GM21526 (cell line): ENCODE results near the gene RNF40.
"Not testable (repeated sequence)": the region's sequence is repeated elsewhere in the genome, so short reads cannot be mapped to it uniquely, and the experiment has no call there.

ENCODE experiments used
- ATAC-seq: cut with Tn5 transposase; IDR thresholded peaks from one replicate; pipeline ENCODE4 v1.9.1; 2021; ENCODE audit warnings: moderate library complexity; ENCODE audit not compliant: unreplicated experiment, low FRiP score

Gene RNF40

GRCh38 chr16:30780021-30780420, 17.9 kb downstream of the RNF40 start:
- no peak for ATAC-seq

GRCh38 chr16:30780549-30780948, 18.4 kb downstream of the RNF40 start:
- no peak for ATAC-seq

GRCh38 chr16:30782486-30783279, 20.6 kb downstream of the RNF40 start:
- no peak for ATAC-seq

GRCh38 chr16:30783280-30784109, 21.4 kb downstream of the RNF40 start:
- ATAC-seq = no peak

GRCh38 chr16:30784215-30784614, 22.1 kb downstream of the RNF40 start:
- ATAC-seq = no peak

- ATAC-seq = no peak
These were observed 23.3 kb downstream of the RNF40 start for GRCh38 chr16:30785126-30786106.

- ATAC-seq = no peak
These were observed 24.2 kb downstream of the RNF40 start for GRCh38 chr16:30786115-30786935.

- ATAC-seq = no peak
These were observed 25.0 kb downstream of the RNF40 start, which contains the start of gene ZNF629 for GRCh38 chr16:30786936-30787612. ZNF629 (minus strand) TSS chr16:30787205; CDS start chr16:30784482, 2,723 bp downstream.

- ATAC-seq = no peak
These were observed 25.7 kb downstream of the RNF40 start for GRCh38 chr16:30787613-30788378.

- ATAC-seq = no peak
These were observed 31.5 kb downstream of the RNF40 start for GRCh38 chr16:30793508-30794069.

GRCh38 chr16:30794634-30795033, 32.5 kb downstream of the RNF40 start:
- ATAC-seq = no peak

- ATAC-seq = no peak
These were observed 35.7 kb downstream of the RNF40 start for GRCh38 chr16:30797670-30798309.

- no peak for ATAC-seq
These were observed 40.8 kb downstream of the RNF40 start for GRCh38 chr16:30802936-30803335.

GRCh38 chr16:30805056-30805369, 42.9 kb downstream of the RNF40 start:
- no peak for ATAC-seq

GRCh38 chr16:30805370-30806169, 43.4 kb downstream of the RNF40 start:
- ATAC-seq = no peak

- ATAC-seq = no peak
These were observed 46.0 kb downstream of the RNF40 start for GRCh38 chr16:30808146-30808545.

GRCh38 chr16:30808890-30809426, 46.8 kb downstream of the RNF40 start:
- ATAC-seq = not testable (repeated sequence)
